SK-N-DZ (cell line): ENCODE measurements around the gene SATB2.

Experiments used
- DNase-seq: peaks from one replicate; pipeline ENCODE4 v3.0.0-alpha.2; 2015; ENCODE audit warnings: low spot score

Gene SATB2

GRCh38 chr2:199325881-199326280, 131.9 kb downstream of the SATB2 start:
- DNase-seq, result no peak

- DNase-seq, result no peak
These were observed 135.6 kb downstream of the SATB2 start for GRCh38 chr2:199322151-199322550.

- no peak for DNase-seq
These were observed 140.1 kb downstream of the SATB2 start for GRCh38 chr2:199317646-199318045.

- DNase-seq, result no peak
These were observed 140.9 kb downstream of the SATB2 start for GRCh38 chr2:199316851-199317250.

- DNase-seq, result no peak
These were observed 142.2 kb downstream of the SATB2 start for GRCh38 chr2:199315299-199316179.

- DNase-seq, result no peak
These were observed 144.8 kb downstream of the SATB2 start for GRCh38 chr2:199312931-199313330.

GRCh38 chr2:199310771-199311585, 146.8 kb downstream of the SATB2 start:
- DNase-seq, result peak; percentile 99

GRCh38 chr2:199309973-199310372, 147.8 kb downstream of the SATB2 start:
- DNase-seq, result peak; percentile 98

GRCh38 chr2:199309411-199309810, 148.3 kb downstream of the SATB2 start:
- DNase-seq, result no peak

GRCh38 chr2:199308567-199308966, 149.2 kb downstream of the SATB2 start:
- DNase-seq, result no peak

- DNase-seq, result no peak
These were observed 150.3 kb downstream of the SATB2 start for GRCh38 chr2:199307461-199307860.

- DNase-seq, result no peak
These were observed 151.6 kb downstream of the SATB2 start for GRCh38 chr2:199306116-199306515.

GRCh38 chr2:199303728-199304177, 154.0 kb downstream of the SATB2 start:
- no peak for DNase-seq

GRCh38 chr2:199302851-199303250, 154.9 kb downstream of the SATB2 start:
- no peak for DNase-seq

- no peak for DNase-seq
These were observed 169.3 kb downstream of the SATB2 start for GRCh38 chr2:199288424-199288823.

GRCh38 chr2:199282309-199282708, 175.4 kb downstream of the SATB2 start:
- DNase-seq, result no peak

- no peak for DNase-seq
These were observed 178.6 kb downstream of the SATB2 start for GRCh38 chr2:199279146-199279545.

- no peak for DNase-seq
These were observed 179.6 kb downstream of the SATB2 start for GRCh38 chr2:199278099-199278498.

- DNase-seq, result no peak
These were observed 184.7 kb downstream of the SATB2 start for GRCh38 chr2:199273042-199273511.

GRCh38 chr2:199261936-199262335, 195.8 kb downstream of the SATB2 start:
- no peak for DNase-seq

- DNase-seq, result no peak
These were observed 196.5 kb downstream of the SATB2 start for GRCh38 chr2:199261239-199261638.

GRCh38 chr2:199259671-199260070, 198.1 kb downstream of the SATB2 start:
- DNase-seq, result no peak
